Right lung (tissue), 10 donors: ENCODE measurements around the gene GPR39. TPM values are rescaled to one million over a fixed set of nuclear protein-coding genes. Genes with fewer than 3 reads are reported as not detected.
"Not testable (repeated sequence)": the region's sequence is repeated elsewhere in the genome, so short reads cannot be mapped to it uniquely, and the experiment has no call there.

Source experiments
- DNase-seq, 2 donors: peaks; one replicate each; pipeline ENCODE4 v3.0.0-alpha.2; 2013
- long read RNA-seq, 8 donors: transcript quantifications; one replicate each; lab custom pipeline, GENCODE V29; 2026
- polyA plus RNA-seq, 5 donors: library from polyadenylated mRNA; unstranded; fragments of 120-200 nt; gene quantifications; one replicate each; pipeline versions ENCODE4 v1.2.1 to v1.2.3, GENCODE V29; 2013; ENCODE audit warnings: inconsistent platforms in 1 of 5, low replicate concordance in 1 of 5; ENCODE audit not compliant: insufficient read length in 5 of 5, insufficient read depth in 1 of 5

GPR39 gene
- 1 to 10 TPM; 3.3 to 6.1 (median 4.1) TPM for polyA plus RNA-seq
- long read RNA-seq, donor 1 = 0 reads
- long read RNA-seq, donor 2 = 0 reads
- long read RNA-seq, donor 3 = 0 reads
- long read RNA-seq, donor 4 = 0 reads
- long read RNA-seq, donor 5 = 0 reads
- long read RNA-seq, donor 6 = 0 reads
- long read RNA-seq, donor 7 = 0 reads
- long read RNA-seq, donor 8, partial matches to known transcripts = 5 of 5 reads
- long read RNA-seq, donor 8, other reads (novel, unspliced or antisense) = 0 of 5 reads

- DNase-seq = no peak
Measured at GRCh38 chr2:132416723-132417395, at the start of gene GPR39. Gene GPR39, plus strand, starts transcription at chr2:132416805.

GRCh38 chr2:132368191-132368590, 48.4 kb upstream of the GPR39 start:
- DNase-seq = no peak

DNA sequence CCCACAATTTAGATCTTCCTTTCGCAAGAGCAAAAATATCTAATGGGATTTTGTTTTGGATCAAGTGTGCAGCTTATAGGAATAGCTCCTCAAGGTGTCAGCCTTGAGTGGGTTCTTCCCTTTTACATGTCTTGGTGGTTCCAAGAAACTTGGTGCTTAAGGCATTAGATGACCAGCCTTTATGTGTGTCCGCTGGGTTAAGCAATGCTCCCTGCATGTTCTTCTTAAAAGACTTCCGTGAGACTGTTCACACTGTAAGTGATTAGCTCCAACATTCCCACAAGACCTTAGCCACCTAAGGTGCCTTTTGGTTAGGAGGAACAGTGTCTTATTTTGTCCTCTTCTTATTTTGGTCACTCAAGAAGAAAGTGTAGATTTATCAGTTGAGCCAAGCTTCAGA, 44.3 kb upstream of the GPR39 start:
- no peak for DNase-seq

GRCh38 chr2:132373391-132374135, 43.0 kb upstream of the GPR39 start:
- DNase-seq = no peak

- no peak for DNase-seq
Measured at GRCh38 chr2:132374151-132374550, 42.5 kb upstream of the GPR39 start.

- no peak for DNase-seq
Measured at GRCh38 chr2:132374551-132374950, 42.1 kb upstream of the GPR39 start.

- DNase-seq = no peak
Measured at GRCh38 chr2:132374961-132375360, 41.6 kb upstream of the GPR39 start.

DNA sequence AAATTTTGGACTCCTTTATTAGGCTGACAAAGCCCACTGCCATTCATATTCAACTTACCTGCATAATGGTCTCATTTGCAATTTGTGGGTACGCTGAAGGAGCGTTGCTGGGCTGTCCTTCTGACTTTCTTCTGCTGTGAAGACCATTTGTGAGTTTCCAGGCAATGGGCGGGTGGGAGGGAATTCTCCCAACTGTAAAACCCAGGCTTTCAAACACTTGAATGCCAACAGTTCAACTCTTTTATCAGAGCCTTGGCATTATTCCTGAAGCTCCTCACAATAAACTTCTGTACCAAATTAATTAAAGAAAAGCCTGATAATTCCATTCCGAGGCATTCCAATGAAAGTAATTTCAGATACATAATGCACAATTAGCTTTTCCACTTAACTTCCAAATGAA, 35.2 kb upstream of the GPR39 start:
- DNase-seq = no peak

DNA sequence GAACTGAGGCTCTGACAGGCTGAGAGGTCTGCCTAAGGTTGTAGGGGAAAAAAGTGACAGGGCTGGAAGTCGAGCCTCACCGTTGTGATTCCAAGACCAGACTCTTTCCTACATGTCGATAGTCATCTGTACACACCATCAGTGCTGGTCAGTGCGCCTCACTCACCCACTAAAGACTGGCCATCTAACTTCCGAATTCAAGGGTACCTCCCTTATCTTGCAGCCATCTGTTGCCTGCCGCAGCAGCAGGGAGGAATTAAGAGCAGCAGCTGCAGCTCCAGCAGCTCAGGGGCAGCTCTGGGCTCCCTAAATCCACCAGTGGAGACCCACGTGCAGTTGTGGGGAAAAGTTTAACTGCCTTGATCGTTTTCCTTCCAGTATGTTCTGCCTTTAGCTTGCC, 32.6 kb upstream of the GPR39 start:
- DNase-seq = no peak

DNA sequence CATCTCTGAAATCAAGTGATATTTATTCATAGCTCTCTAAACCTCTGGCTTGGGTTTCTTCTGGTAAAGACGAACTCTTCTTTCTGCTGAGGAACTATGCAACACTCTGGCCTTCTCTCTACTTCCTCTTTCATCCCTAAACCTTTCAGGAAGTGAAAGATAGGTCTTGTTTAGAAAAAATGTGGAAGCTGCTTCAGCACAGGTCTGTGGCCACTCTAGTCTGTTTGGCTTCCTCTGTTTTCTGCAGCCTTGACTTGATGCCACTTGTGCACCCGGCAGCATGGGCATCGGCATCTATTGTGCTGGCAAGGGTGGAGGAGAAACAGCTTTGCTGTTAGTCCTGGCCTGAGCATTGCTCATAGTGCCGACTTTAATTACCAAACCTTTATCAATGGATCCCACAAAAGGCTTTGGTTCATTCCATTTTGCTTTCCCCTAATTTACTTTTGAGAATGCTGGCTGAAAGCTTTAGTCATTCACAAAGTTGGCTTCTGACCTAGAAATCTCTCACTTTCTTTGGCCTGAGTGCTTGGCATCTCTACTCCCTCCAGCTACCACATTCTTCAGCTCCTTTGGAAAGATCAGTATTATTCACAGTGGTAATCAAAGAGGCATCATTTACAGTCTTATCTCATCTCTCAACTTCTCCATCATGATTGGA, 32.0 kb upstream of the GPR39 start:
- DNase-seq = no peak

- no peak for DNase-seq
Measured at GRCh38 chr2:132387126-132387525, 29.5 kb upstream of the GPR39 start.

DNA sequence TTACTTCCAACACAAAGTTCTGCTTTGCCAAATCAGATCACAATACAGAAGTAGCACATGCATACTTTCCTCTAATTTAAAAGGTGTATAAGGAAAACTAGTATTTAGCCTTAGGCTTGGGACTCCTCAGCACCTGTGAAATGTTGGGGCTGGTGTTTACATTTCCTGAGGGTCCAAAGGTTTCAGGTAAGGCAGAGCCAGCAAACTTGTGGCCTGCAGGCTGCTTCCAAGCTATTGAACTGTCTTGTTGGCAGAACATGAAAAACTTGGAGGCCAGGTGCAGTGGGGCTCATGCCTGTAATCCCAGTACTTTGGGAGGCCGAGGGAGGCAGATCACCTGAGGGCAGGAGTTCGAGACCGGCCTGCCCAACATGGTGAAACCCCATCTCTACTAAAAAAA, 26.5 kb upstream of the GPR39 start:
- DNase-seq = no peak

GRCh38 chr2:132391378-132391777, 25.2 kb upstream of the GPR39 start:
- DNase-seq = no peak

GRCh38 chr2:132392221-132392620, 24.4 kb upstream of the GPR39 start:
- DNase-seq = no peak

GRCh38 chr2:132392879-132393278, 23.7 kb upstream of the GPR39 start:
- DNase-seq = no peak

DNA sequence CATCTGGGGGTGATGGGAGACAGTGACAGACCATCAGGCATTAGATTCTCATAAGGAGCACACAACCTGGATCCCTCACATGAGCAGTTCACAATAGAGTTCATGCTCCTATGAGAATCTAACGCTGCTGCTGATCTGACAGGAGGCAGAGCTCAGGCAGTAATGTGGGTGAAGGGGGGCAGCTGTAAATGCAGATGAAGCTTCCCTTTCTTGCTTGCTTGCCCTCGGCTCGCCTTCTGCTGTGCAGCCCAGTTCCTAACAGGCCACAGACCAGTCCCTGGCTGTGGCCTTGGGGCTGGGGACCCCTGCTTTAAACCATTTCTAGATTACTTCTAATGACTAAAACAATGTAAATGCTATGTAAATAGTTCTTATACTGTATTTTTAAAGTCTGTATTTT, 19.6 kb upstream of the GPR39 start:
- not testable (repeated sequence) for DNase-seq

GRCh38 chr2:132400169-132400900, 16.3 kb upstream of the GPR39 start:
- no peak for DNase-seq

DNA sequence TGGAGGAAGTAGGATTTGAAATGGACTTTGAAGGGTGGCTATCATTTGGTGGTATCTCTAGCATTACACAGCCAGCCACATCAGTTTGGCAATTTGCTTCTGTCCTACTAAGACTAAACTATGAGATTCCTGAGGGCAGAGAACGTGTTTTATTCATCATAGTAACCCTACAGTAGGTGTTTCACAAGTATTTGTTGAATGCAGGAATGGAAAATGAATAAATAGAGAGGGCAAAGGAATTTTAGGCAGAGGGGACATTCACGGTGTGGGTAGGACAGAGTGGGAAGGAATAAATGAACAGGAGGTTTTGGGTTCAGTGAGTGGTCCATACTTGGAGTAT, 15.7 kb upstream of the GPR39 start:
- DNase-seq = no peak

- DNase-seq = no peak
Measured at GRCh38 chr2:132401326-132401725, 15.3 kb upstream of the GPR39 start.

DNA sequence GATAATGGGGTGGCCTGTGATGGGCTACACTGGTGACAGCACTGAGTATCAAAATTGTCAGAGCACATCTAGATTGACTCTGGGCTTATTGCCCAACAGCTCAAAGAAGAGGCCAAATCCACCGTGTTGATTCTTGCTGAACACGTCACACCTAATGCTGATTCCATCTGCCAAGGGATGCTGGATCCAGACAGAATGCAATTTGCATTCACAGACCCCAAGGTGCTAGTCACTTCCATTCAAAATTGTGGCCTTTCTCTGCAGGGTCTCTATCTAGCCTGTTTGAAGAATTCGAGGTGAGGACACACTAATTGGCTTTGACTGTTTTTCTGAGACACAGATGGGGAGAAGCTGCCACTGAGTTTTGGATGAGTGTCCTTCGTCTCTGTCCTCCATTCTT, 13.5 kb upstream of the GPR39 start:
- DNase-seq = no peak

- DNase-seq = no peak
Measured at GRCh38 chr2:132404056-132404455, 12.5 kb upstream of the GPR39 start.

DNA sequence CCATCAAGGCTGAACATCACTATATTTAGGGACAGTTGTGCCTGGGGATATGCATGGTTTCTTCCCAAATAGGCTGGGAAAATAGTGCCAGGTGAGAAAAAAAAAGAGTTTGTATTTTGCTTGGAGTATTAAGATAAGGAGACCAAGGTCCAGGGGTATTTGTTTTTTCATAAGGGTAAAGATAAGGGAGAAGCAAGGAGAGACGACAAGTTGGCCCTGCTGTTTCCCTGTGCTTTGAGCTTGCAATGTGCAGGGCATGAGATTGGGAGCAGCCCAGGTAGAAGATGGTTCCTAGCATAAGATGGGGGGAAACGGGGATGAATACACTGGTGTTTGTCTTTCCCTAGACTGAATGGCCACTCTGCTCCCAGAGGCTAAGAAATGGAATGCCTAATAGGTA, 8.8 kb upstream of the GPR39 start:
- DNase-seq = no peak
